GM23248 (cell line): ENCODE results near the gene ZNF189.

ENCODE experiments used
- EZH2 ChIP-seq: fragments of 200-600 bp; sonication (generic); IDR thresholded peaks from 2 replicates; pipeline ENCODE4 v1.6.1; 2018; ENCODE audit warnings: antibody characterized with exemption, mild to moderate bottlenecking; ENCODE audit not compliant: insufficient read depth, poor library complexity, severe bottlenecking
- EZH2phosphoT487 ChIP-seq: fragments of 200-600 bp; sonication (generic); IDR thresholded peaks from 2 replicates; pipeline ENCODE4 v1.6.1; 2018; ENCODE audit warnings: antibody characterized with exemption, moderate library complexity, mild to moderate bottlenecking, low read depth; ENCODE audit not compliant: insufficient read depth

DNA sequence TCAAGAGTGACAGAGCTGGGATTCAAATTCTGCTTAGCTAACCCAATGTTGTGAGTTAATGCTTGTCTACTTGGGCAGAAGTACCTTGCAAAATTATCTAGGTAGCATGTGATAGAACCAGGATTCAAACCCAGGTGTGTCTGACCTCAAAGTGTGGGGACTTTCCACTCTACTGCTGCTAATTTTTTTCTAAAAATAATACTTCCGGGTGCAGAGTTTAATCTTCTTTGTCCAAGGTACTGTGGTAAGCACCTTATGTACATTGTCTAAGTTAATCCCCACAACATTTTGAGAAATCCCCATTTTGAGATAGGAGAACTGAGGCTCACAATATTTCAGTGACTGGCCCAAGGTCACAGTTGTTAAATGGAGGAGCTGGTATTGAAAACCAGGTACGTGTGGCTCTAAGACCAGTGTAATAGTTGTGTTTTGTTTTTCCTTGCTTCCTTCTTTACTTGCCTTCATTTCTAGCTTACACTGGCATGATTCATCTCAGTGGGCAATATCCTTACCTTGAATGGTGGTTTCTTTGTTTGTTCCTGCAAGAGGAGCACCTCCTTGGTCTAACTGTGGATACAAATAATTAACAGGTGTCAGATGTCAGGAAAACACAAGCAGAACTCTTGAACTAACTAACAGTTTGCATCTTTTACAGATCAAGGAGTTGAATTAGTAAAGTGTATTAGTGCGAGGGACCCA is 29.5 kb downstream of the ZNF189 start:
- TF ChIP-seq EZH2 (no peak), EZH2phosphoT487 (no peak)
